GM21515 (cell line): ENCODE data around the gene SMYD2.

Experiments used
- ATAC-seq: cut with Tn5 transposase; IDR thresholded peaks from one replicate; pipeline ENCODE4 v1.9.1; 2021; ENCODE audit not compliant: unreplicated experiment

The SMYD2 gene

DNA sequence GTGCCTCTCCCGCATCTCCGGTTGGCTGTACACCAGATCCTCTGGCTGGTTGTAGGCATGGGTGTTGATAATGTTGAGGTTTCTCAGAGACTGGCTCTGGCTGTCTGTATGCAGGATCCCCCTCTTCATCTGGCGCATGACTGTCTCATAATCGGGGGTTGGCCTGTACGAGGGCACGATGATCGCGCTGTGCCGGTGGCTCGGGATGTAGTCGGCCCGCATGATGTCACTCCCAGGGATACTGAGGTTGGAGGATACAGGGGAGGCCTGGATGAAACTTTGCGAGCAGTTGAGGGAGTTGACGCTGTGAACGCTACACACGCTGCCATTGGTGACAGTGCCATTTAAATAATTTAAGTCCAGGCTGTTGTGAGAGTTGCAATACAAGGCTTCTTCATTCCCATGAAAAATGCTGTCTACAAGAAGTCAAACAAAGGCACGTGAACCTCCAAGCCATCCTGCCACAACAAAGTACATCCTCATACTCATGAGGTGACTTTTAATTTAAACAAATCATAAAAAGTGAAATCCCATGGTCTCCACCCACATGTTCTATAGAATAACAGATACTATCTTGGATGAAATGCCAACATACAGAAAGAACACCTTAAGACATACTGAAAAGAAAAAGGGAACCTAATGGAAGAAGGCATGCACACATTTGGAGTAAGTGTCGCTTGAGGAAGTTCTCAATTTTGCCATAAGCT lies 103.6 kb downstream of the SMYD2 start:
- ATAC-seq: no peak

DNA sequence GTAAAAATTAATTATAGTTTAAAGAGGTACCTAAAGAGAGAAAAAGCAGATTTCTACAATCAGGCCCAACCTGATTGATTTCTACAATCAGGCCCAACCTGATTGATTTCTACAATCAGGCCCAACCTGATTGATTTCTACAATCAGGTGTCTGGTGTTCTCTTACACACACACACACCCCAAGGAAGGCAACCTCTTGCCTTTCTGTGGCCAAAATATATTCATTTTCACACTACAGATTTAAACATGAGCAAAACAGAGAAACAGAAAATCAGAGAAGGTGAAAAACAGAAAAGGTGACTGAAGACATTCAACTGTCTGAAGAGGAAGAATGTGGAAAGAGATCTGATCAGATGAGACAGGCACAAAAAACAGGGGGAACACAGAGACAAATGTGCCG lies 104.5 kb downstream of the SMYD2 start:
- ATAC-seq: no peak

DNA sequence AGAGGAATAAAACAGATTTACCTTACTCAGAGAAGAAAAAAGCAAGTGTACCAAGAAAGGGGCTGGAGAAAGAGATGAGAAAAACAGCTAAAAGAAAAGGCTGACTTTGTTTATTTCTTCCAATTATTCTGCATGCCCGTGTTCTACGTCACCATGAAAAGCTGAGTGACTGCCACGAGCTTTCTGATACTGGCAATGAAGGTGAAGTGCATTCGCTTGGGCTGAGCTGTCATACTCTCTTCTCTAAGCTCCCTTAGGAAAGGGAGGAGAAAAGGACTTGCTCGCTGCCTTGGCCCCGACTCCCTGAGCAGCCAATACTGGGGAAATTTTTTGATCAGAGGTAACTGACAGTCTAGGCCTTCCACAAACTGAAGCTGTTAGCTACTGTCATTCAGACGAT lies 105.4 kb downstream of the SMYD2 start:
- ATAC-seq: no peak
